ENCODE results near the gene NR5A1.

- TF ChIP-seq CTCF (IDR thresholded peaks at IDR 0.05) (no peak), CBX8 (IDR thresholded peaks at IDR 0.05) (no peak), JUN (IDR thresholded peaks at IDR 0.05) (no peak), CEBPB (IDR thresholded peaks at IDR 0.05) (no peak), TP53 (CRISPR knock-in tag; IDR thresholded peaks at IDR 0.05) (no peak), POLR2A (IDR thresholded peaks at IDR 0.05; ENCODE audit: low read length) (no peak), EP300 (IDR thresholded peaks at IDR 0.05) (no peak), POLR2AphosphoS2 (conservative IDR thresholded peaks at IDR 0.05; ENCODE audit: low read length) (no peak), BHLHE40 (IDR thresholded peaks at IDR 0.05; ENCODE audit: low read depth, low read length) (no peak), RFX5 (IDR thresholded peaks at IDR 0.05) (no peak)
- TF ChIP-seq, protein P1, sequence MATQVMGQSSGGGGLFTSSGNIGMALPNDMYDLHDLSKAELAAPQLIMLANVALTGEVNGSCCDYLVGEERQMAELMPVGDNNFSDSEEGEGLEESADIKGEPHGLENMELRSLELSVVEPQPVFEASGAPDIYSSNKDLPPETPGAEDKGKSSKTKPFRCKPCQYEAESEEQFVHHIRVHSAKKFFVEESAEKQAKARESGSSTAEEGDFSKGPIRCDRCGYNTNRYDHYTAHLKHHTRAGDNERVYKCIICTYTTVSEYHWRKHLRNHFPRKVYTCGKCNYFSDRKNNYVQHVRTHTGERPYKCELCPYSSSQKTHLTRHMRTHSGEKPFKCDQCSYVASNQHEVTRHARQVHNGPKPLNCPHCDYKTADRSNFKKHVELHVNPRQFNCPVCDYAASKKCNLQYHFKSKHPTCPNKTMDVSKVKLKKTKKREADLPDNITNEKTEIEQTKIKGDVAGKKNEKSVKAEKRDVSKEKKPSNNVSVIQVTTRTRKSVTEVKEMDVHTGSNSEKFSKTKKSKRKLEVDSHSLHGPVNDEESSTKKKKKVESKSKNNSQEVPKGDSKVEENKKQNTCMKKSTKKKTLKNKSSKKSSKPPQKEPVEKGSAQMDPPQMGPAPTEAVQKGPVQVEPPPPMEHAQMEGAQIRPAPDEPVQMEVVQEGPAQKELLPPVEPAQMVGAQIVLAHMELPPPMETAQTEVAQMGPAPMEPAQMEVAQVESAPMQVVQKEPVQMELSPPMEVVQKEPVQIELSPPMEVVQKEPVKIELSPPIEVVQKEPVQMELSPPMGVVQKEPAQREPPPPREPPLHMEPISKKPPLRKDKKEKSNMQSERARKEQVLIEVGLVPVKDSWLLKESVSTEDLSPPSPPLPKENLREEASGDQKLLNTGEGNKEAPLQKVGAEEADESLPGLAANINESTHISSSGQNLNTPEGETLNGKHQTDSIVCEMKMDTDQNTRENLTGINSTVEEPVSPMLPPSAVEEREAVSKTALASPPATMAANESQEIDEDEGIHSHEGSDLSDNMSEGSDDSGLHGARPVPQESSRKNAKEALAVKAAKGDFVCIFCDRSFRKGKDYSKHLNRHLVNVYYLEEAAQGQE (IDR thresholded peaks at IDR 0.05): no peak
These were observed 21.3 kb downstream of the NR5A1 start for GRCh38 chr9:124485936-124486335.

Measured in A549 (cell line).